ENCODE data around the gene ADAM22. TPM values are rescaled to one million over a fixed set of nuclear protein-coding genes. Genes with fewer than 3 reads are reported as not detected.

Gene ADAM22
- total RNA-seq, 1 donor from 2014 or later = 0.13 TPM

DNA sequence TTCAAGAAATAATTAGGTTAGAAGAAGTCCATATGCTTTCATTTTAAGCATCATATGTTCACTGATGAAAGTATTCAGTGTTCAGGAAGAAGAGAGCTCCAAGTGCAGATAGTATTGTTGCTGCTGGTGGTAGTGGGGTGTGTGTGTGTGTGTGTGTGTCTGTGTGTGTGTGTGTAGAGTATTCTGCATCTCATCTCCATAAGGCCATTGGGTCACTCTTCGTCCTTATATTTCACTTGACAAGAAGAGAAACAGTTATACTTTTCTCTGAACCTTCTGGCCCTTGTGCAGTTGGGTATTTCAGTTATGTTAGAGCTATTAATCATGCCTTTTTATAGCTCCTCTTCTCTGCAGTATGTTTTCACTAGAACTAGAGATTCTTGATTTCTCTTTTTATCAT is 26.2 kb downstream of the ADAM22 start:
- no peak for DNase-seq (ENCODE audit: low read depth, low spot score)

DNA sequence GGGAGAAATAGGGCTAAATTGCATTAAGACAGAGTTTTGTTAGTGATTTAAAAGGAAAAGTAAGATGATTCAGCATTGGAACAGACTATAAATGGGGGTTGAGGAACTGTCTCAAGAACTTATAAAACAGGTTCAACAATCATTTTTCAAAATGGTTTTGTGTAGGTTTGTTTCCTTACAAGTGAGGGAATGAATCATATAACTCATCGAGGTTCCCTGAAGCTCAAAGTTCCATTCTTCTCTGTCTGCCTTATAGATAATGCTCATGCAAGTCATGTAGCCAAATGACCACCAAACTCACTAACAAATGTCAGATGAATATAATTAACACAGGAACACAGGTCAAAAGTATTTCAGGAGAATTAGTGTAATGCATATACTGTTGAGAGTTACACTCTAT is 27.7 kb downstream of the ADAM22 start:
- no peak for DNase-seq (ENCODE audit: low read depth, low spot score)

DNA sequence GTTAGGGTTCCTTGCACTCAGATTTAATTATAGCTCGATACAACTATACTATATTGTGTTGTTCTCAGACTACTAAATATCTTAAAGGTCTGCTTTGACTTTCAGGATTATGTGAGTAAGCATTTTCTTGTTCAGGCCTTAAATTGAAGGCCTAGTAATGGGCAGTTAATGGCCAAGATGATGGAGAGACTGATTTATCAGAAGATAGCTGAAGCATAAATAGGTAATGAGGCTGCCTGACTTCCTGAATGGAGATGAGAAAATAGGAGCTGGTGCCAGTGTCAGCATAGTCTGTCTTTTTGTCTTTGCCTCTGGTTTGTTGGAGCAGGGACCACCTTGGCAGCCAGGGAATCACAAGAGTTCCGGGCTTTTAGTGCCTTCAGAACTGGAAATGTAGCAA is 32.2 kb downstream of the ADAM22 start:
- no peak for DNase-seq (ENCODE audit: low read depth, low spot score)

DNA sequence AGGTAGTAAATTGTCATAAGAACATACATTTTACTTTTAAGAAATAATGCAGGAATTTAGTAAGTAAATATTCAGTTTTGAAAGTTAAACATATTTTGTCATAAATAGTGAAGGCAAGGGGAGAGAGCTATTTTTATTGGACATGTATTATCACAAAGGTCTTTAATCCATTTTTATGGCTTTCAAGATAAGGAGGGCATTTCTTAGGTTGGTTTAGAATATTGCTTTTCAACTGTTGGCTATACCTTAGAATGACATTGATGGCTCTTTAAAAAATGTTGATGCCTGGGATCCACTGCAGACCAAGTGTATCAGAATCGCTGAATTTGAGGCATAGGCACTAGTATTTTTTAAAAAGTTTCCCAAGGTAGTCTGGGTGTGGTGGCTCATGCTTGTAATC is 34.0 kb downstream of the ADAM22 start:
- no peak for DNase-seq (ENCODE audit: low read depth, low spot score)

DNA sequence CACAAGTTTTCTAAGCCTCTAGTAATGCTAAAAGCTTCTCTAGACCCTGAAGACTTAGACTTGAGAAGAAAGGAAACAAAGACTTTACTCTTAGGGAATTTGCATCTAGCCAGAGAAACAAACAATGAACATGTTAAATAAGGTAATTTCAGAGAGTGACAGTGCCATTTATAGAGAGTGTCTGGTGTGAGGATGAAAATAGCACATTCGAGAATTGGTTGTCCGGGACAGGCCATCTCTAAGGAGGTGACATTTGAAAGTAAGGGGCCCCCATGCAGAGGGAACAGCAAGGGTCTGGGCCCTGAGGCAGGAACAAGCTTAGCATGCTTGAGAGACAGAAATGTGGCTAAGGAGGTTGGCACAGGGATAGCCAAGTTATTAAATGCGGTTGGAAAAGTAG is 48.1 kb downstream of the ADAM22 start:
- no peak for DNase-seq (ENCODE audit: low read depth, low spot score)

DNA sequence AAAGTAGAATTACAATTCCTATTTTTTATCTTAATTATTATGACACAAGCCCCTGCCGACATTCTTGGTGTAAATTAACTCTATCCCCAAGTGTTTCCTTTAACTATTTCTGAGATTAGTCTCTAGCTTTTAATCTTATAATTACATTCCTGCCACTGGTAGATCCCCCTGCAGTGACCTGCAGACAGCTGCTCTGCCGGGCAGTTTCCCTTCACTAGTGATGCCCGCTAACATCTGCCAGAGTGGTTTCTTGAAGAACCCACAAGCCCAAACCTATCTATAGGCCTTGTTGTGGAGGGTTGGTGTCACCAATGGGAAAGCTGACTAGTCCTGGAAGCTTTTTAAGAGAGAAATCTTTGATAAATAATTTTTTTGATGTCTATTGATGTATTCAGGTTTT is 50.0 kb downstream of the ADAM22 start:
- DNase-seq (ENCODE audit: low read depth, low spot score) = no peak

DNA sequence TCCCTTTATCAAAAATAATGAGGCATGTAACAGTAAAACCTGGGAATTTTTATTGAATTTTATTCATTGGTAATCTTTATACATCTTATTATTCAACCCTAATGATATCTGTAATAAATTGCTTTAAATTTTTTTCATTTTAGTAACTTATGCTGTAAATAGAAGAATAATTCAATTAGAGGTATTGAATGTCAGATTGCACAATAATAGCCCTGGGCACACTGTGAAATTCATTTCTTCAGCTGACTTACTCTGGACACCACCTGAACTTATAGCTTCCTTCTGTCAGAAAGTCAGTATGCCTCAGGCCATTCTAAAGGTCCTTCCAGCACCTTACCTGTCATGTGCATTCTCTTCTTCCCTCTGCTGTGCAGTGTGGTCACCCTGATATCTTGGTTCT is 59.2 kb downstream of the ADAM22 start:
- DNase-seq (ENCODE audit: low read depth, low spot score) = no peak

DNA sequence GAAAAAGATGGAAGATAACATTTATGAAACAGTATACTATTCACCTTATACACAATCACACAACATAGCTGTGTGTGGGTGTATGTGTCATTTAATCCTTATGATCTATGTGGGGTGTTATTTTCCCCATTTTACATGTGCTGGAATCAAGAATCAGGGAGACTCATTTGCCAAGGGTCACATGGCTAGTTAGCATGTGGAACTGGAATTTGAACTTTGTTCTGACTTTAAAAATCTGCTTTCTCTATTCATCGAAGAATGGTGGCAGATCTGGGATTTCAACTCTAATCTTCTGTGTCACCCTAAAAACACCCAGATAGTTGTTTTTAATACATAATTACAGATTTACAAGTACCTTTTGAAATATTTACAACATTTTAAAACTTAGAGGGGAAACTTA is 65.2 kb downstream of the ADAM22 start:
- DNase-seq (ENCODE audit: low read depth, low spot score) = no peak

DNA sequence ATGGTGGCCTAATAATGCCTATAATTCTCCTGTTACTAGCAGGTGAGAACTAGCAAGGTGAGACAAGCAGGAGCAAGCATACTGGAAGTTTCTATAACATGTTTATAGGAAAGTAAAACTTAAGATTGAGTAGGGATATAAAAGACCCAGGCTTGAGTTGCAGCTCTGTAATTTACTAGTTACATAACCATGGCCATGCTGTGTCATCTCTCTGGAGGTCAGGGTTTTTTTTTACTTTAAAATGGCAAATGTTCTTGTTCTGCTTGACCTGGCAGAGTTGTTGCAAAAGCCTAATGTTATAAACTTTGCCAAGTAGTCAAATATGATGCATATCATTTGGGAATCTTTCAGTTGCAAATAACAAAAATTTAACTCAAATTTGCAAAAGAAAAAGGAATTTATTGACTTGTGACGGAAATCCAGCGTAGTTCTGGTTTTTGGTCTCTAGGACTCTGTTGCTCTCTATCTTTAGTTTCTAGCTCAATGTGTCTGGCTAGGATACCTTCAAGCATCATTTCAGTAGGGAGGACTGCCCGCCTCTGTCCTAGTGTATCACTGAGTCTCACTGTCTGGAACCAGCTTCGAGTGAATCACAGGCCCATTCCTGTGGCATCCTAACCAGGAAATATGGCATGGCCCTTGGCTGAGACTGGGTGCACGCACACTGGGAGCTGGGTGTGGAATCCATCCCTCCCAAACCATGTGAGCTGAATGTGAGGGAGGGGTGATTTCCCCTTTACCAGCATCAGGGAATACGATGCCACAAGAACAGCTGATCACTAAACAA is 67.9 kb downstream of the ADAM22 start:
- DNase-seq (ENCODE audit: low read depth, low spot score) = no peak

DNA sequence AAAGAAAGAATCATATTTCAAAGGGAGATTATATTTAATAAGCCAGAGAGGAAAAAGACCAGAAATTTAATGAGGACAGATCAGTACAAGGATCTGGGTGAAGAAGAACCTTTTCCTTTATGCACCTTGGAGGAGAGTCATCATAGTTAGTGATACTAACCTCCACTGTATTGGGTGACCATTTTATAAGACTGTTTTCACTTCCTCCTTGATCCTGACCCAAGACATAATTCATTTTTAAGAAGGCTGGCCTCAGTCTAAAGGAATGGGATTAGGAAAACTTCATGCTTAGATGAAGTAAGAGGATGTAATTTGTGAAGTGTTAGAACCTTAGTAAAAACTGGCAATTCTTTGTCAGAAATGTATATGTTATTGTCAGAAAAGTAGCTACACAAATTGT is 68.6 kb downstream of the ADAM22 start:
- DNase-seq (ENCODE audit: low read depth, low spot score) = no peak

DNA sequence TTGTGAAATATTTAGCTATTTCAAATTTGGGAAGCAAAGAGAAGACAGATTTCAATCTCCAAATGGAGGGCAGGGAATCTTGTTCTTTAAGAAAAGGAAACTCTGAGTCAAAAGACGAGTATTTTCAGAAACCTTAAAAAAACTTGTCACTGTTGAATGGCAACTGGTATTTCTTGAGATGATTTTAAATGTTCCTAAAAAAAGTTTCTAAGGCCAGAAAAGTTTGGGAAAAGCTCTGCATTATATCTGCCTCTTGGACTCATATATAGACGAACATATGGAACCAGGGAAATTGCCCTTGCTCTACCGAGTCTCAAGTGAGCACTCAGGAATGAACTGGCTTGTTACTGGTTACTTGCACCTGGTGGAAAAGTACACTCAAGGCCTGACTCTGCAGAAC is 69.5 kb downstream of the ADAM22 start:
- no peak for DNase-seq (ENCODE audit: low read depth, low spot score)

DNA sequence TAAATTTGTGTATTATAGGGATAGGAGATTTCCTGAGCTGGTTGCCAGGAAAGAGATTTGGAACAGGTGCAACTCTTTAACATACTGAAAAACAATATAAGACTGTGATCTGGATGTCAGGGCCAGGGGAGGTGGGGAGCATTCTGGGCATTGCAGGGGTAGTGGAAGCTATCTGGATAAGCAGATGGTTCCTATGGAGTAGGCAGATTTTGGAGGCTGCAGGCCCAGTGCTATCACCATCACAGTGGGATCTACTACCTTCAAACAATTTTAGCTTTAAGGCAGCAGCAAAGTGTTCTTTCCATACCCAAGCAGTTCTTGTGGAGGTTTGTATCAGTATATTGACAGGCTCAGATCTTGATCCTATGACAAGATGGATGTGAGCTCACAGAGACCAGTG is 71.1 kb downstream of the ADAM22 start:
- DNase-seq (ENCODE audit: low read depth, low spot score) = no peak

DNA sequence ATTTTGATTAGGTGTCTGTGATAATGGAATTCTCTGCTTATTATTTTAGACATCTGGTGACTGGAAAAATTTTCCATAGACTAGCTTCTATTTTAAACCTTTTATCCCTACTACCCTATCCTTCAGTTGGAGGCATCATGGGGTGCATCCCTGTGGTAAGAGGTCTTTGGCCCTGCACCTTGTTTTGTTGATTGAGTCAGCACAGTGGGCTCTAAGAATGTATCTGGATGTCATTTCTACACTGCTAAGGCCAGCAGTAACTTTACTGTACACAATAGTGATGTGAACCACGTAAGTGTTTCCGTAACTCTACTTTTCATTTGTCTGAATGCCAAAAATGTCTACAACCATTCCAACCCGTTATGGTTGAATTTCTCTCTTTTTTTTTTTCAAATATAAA is 75.6 kb downstream of the ADAM22 start:
- DNase-seq (ENCODE audit: low read depth, low spot score) = no peak

DNA sequence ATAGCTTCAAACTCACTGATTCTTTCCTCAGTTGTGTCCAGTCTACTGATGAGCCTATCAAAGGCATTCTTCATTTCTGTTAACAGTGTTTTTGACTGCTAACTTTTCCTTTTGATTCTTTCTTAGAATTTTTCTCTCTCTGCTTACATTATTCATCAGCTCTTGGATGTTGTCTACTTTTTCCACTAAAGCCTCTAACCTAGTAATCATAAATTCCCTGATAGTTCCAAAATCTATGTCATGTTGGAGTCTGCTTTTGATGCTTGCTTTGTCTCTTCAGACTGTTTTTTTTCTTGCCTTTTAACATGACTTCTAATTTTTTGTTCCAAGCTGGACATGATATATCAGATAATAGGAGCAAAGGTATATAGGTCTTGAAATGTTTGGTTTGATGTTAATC is 78.0 kb downstream of the ADAM22 start:
- no peak for DNase-seq (ENCODE audit: low read depth, low spot score)

DNA sequence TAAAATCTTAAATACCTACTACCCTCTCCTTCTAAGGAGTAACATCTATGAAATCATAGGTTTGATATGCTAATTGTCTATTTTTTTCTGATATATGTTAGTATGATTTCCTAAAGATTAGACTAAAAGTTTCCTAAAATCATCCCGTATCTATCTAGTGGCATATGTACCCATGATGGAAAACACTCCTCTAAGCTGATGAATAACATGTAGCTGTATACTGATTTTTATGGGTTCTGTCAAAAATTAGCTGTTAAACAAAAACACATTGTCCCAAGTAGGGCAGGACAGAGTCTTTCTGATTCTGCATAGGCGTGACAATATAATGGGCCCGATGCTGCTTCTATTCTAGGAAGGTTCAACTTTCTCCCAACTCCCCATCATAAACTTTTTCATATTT is 79.9 kb downstream of the ADAM22 start:
- no peak for DNase-seq (ENCODE audit: low read depth, low spot score)

DNA sequence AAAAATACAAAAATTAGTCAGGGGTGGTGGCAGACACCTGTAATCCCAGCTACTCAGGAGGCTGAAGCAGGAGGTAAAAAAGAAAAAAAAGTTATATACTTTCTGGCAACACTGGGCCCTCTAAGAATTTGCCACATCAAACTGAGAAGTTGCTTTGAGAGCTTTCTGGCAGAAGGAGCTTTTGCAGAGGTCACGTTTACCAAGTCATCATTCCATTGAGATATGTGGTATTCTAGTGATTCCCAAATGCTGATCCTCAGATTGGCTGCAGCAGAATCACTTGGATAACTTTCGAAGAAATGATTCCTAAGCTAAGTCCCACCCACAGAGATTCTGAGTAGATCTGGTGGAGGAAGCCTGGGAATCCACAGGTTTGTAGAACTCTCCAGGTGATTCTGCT is 80.5 kb downstream of the ADAM22 start:
- DNase-seq (ENCODE audit: low read depth, low spot score) = no peak

DNA sequence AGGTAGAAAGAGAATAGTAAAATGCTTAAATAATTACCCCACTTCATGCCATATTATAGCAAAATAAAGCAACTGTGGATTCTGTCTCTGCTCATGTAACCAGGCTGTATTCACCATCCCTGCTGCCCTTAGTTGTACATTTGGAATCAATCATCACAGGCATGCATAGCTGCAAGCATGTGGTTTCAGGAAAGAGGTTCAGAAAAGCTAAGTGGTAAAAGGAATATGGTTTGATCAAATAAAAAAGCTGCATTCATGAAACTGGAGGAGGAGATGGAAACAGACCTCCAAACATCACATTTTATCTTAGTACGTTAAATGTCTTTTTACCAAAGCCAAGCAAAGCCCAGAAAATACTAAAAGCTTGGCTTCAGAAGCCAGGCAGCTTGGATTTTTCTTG is 81.3 kb downstream of the ADAM22 start:
- DNase-seq (ENCODE audit: low read depth, low spot score) = no peak

DNA sequence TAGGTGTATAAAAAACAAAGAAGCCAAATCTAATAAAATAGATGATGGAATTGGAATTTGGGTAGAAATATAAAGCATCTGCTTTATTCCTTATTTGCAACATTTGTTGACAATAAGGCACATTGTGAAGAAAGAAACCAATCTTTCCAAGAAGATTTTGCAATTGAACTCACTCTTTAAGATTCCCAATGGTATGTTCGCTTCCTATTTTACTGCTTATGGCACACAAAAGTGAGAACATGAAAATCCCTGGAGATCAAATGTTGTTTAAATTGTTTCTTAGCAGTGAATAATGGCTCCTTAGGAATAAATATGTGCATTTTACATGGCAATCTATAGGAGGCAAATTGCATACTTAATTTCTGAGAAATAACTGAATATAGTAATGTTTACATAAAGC is 84.5 kb downstream of the ADAM22 start:
- DNase-seq (ENCODE audit: low read depth, low spot score) = no peak

DNA sequence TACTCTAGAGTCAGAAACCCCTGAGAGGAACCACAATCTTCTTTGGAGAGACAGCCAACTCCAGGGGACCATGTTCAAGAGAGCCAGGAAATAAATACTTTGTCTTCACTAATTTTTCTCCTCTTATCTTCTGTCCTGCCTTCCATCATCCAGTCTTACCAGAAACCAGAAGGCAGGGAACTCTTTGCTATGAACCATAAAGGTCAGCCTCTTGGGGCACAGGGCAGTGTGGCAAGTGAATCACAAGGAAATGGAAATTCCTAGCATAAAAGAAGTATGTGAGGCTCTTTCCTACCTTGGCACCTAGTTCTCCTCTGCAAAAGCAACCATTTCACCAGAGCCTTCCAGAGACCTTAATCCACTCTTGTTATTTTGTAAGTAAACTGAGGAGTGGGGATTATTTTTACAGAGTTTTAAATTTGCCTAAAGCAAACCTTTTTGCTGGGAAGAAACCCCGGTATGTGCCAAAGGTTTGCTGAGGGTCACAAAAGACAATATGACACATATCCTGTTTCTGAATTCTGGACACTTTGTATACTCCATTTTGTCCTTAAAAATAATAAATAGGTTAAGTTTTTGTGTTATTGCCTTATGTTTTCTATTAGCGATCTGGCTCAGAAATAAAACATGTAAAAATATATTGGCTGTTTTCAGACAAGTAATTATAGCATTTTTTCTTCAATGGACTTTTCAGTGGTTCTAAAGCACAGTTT is 87.1 kb downstream of the ADAM22 start:
- DNase-seq (ENCODE audit: low read depth, low spot score) = no peak

DNA sequence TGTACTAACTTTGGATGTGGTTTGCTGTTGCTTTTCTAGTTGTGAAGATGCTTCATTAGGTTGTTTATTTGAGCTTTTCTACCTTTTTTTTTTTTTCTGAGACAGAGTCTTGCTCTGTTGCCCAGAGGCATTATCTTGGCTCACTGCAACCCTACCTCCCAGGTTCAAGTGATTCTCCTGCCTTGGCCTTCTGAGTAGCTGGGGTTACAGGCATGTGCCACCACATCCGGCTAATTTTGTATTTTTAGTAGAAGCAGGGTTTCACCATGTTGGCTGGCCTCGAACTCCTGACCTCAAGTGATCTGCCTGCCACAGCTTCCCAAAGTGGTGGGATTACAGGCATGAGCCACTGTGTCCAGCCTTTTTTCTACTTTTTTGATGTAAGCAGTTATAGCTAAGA is 93.7 kb downstream of the ADAM22 start:
- DNase-seq (ENCODE audit: low read depth, low spot score) = no peak

DNA sequence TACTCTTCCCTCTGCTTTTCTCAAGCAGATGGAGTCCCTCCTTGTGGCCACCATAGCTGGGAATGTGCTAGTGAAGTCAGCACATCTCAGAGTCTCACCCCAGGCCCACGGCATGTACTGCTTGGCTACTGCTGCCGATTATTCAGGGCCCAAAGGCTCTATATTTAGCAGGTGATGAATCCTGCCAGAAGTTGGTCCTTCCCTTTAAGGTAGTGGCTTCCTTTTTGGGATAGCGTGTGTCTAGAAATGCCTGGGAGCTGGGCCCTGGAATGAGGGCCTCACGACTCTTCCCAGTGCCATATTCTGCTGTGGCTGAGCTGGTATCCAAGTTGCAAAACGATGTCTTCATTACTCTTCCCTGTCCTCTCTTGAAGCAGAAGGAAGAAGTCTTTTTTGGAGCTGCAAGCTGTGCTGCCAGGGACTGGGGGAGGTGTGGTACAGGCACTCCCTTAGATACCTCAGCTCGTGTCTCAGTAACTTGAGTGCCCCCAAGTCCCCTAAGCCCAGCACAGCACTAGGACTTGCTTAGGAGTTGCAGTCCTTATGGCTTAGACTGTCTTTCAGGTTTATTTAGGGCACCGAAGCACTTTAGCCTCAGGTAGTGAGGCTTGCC is 100.1 kb downstream of the ADAM22 start:
- no peak for DNase-seq (ENCODE audit: low read depth, low spot score)

DNA sequence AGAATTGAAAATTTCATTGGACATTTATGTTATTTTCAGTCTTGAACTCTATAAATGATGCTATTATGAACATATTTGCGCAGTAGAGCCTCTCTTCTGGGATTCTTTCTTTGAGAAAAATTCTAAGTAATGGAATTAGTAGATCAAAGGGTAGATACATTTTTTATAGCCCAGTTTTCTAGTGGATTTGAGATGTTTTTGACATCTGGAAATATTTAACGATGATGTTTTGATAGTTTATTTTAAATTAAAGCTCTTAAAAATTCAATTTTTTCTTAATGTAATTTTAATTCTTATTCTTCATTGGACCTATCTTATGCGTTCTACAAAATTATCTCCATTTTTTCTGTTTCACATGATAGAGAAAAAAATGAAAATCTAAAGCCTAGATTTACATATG is 103.0 kb downstream of the ADAM22 start:
- no peak for DNase-seq (ENCODE audit: low read depth, low spot score)

DNA sequence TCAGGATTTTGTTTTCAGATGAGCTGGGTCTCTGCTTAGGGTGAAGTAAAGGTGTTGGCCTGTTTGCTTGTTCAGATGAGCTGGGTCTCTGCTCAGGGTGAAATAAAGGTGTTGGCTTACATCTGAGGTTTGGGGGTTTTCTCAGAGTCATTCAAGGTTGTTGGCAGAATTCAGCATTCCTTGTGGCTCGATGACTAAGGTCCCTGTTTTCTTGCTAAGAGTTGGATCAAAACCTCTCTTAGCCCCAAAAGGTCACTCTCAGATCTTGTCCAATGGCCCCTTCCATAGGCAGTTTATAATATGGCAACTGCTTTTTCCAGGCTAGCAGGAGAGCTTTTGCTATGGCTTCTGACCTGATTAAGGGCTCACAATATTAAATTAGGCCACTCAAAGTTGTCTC is 106.6 kb downstream of the ADAM22 start:
- no peak for DNase-seq (ENCODE audit: low read depth, low spot score)
